Uterus (tissue), 2 donors: Measurements from ENCODE around the gene SCN5A.

Experiments
- POLR2A ChIP-seq, 2 donors: fragments of 450-650 bp; IDR thresholded peaks; one replicate each; pipeline ENCODE4 v1.6.1; 2016; ENCODE audit warnings: antibody characterized with exemption in 2 of 2, mild to moderate bottlenecking in 1 of 2, moderate library complexity in 1 of 2
- TF ChIP-seq, protein P1 (sequence below), 4 experiments: fragments of 200-600 bp in 2 of 4; fragments of 450-650 bp in 2 of 4; sonication (generic) in 2 of 4; IDR thresholded peaks; one replicate each; pipeline ENCODE4 v1.5.1; 2016 to 2019; ENCODE audit warnings: antibody characterized with exemption in 4 of 4, mild to moderate bottlenecking in 2 of 4, moderate library complexity in 1 of 4

DNA sequence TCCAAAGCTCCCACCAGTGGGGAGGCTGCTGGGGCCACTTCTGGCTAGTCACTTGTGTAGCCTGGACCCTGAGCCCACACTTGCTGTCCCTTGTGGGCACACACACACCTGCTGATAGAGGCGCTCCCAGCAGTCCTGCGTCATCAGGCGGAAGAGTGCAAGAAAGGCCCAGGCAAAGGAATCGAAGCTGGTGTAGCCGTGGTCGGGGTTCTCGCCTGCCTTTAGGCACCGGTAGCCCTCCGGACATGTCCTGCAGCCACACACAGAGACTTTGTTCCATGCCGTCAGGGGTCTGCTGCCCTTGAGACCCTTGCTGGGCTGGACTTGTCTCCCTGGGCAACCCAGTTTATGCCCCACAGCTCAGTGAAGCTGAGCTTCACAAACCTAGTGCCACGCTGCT, 42.9 kb downstream of the SCN5A start:
- TF ChIP-seq, protein P1, sequence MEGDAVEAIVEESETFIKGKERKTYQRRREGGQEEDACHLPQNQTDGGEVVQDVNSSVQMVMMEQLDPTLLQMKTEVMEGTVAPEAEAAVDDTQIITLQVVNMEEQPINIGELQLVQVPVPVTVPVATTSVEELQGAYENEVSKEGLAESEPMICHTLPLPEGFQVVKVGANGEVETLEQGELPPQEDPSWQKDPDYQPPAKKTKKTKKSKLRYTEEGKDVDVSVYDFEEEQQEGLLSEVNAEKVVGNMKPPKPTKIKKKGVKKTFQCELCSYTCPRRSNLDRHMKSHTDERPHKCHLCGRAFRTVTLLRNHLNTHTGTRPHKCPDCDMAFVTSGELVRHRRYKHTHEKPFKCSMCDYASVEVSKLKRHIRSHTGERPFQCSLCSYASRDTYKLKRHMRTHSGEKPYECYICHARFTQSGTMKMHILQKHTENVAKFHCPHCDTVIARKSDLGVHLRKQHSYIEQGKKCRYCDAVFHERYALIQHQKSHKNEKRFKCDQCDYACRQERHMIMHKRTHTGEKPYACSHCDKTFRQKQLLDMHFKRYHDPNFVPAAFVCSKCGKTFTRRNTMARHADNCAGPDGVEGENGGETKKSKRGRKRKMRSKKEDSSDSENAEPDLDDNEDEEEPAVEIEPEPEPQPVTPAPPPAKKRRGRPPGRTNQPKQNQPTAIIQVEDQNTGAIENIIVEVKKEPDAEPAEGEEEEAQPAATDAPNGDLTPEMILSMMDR (IDR thresholded peaks at IDR 0.05) = no peak
- TF ChIP-seq POLR2A (IDR thresholded peaks at IDR 0.05) = no peak
